Keratinocyte (primary cell): ENCODE results near the gene NSMCE1.

ENCODE experiments used
- EZH2 ChIP-seq: IDR thresholded peaks from one replicate; pipeline ENCODE4 v1.6.1; 2012; ENCODE audit warnings: inconsistent platforms, mild to moderate bottlenecking, low read length, moderate library complexity
- TF ChIP-seq, protein P1 (sequence below), 3 experiments: IDR thresholded peaks in 1 of 3; conservative IDR thresholded peaks in 1 of 3; optimal IDR thresholded peaks in 1 of 3; 2 replicates in 2 of 3; 3 replicates in 1 of 3; pipeline versions ENCODE3 to v1.5.1; 2011; ENCODE audit warnings: low read length in 3 of 3, mild to moderate bottlenecking in 3 of 3, moderate library complexity in 2 of 3, control low read depth in 1 of 3, inconsistent platforms in 1 of 3; ENCODE audit not compliant: insufficient read depth in 2 of 3; ENCODE audit errors: extremely low read depth in 1 of 3

- TF ChIP-seq, protein P1, sequence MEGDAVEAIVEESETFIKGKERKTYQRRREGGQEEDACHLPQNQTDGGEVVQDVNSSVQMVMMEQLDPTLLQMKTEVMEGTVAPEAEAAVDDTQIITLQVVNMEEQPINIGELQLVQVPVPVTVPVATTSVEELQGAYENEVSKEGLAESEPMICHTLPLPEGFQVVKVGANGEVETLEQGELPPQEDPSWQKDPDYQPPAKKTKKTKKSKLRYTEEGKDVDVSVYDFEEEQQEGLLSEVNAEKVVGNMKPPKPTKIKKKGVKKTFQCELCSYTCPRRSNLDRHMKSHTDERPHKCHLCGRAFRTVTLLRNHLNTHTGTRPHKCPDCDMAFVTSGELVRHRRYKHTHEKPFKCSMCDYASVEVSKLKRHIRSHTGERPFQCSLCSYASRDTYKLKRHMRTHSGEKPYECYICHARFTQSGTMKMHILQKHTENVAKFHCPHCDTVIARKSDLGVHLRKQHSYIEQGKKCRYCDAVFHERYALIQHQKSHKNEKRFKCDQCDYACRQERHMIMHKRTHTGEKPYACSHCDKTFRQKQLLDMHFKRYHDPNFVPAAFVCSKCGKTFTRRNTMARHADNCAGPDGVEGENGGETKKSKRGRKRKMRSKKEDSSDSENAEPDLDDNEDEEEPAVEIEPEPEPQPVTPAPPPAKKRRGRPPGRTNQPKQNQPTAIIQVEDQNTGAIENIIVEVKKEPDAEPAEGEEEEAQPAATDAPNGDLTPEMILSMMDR (optimal IDR thresholded peaks at IDR 0.05 in 1 of 3, IDR thresholded peaks at IDR 0.05 in 1 of 3, conservative IDR thresholded peaks at IDR 0.05 in 1 of 3; ENCODE audit: extremely low read depth in 1 of 3, insufficient read depth in 2 of 3, low read length in 3 of 3): no peak
- no peak for TF ChIP-seq EZH2
Observed at GRCh38 chr16:27234603-27235002, 34.0 kb downstream of the NSMCE1 start.
